Fibroblast of skin of left biceps (primary cell): ENCODE results near the gene UBL3.

Experiments used
- DNase-seq, 2 experiments: peaks; one replicate each; pipeline ENCODE4 v3.0.0-alpha.2; 2013; ENCODE audit warnings: low read depth in 2 of 2

The UBL3 gene

DNA sequence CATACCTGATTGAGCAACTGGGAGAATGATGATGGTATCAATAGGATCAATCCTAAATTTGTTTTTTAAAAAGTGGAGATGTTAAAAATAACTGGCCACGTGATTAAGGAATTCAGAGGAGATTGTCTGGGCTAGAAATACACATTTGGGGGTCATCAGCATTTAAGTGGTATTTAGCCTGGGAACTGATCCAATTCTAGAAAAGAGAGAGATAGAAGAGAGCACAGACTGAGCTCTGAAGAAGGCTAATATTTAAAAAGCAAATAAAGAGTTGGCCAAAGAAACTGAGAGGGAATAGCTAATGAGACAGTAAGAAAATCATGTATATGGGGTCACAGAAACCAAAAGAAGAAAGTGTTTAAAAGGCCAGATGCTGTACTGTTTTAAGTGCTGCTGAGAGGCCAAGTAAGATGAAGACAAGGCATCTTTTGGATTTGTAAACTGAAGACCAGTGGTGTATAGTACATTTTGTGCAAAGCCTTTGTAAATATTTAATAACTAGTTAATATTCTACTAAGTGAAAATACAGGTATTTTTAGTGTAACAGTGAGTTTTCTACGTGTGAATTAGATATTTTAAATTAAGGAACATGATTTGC is 40.2 kb downstream of the UBL3 start:
- no peak for DNase-seq

DNA sequence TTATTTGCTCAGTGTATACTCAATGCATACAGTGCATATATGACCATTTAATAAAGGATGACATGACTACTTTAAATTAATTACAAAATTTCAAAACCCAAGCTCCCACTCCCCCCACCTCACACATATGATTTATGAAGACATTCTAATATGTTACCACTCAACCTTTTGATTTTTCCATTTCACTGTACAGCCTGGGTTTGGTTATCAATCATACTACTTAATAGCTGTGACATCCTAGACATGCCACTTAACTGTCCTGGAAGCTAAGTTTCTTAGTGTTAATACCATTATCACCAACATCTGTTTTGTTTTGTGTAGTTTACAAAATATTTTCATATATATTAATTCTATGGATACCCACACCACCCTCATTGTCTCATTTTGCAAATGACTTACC is 42.2 kb downstream of the UBL3 start:
- DNase-seq = no peak

DNA sequence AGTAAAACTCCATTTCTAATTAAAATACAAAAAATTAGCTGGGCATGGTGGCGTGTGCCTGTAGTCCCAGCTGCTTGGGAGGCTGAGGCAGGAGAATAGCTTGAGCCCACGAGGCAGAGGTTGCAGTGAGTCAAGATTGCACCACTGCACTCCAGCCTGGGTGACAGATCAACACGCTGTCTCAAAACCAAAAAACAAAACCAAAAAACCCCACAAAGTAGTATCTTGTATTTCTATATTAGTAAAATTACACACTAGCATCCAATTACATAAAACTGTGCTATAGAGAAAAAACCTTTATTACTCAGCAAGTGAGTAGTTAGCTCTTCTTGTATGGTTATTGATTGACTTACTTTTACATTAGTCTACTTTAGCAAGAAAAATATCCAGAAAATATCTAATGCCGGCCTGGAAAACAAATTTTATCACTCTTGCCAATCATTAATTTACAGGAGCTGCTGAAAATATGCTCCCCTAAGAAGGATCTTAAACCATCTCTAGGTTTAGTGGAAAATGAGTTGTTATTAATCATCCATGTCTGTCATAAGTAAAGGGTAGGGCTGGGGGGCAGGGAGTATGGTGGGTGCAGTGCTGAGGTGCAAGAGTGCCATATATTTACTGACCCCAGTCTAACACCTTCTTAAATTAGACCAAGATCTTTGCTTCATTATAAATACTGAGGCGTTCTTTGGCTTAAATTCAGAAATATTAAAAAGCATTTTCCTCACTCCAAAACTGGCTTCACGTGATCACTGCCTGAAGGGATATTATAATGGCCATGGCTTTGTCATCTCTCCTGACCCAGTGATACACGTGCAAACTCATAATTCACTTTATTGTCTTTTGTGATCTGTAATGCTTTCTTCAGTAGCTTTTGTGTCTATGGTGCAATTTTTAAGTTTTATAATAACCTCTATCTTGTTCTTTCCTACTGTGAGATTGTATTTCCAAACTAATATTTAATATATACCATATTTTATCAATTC is 44.1 kb downstream of the UBL3 start:
- DNase-seq = no peak

GRCh38 chr13:29803221-29803620 is 47.2 kb downstream of the UBL3 start:
- DNase-seq = no peak

- no peak for DNase-seq
Measured at GRCh38 chr13:29802621-29803020, 47.8 kb downstream of the UBL3 start.

DNA sequence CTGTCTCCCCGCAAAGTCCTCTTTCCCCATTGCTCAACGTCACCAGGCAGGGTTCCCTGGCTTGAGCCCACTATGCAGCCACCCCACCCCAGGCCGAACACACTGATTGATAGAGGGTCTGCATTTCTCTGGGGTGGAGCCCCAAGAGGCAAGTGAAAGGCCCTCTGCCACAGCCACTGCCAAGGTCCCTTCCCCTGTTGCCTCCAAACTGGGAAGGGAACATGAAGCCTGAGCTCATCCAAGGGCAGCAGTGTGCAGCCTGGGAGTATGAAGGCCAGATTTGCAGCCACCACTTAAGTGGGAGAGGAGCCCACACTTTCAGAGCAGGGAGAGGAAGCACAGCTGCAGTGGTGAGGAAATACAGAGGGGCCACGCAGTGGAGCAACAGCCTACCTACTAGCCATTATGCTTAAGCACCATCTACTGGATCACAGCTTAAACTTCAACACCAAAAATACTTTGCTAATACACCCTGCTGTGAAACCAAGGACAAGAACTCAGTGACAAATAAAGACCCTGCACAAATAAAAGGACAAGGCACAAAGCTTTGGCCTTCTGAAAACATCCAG is 48.6 kb downstream of the UBL3 start:
- no peak for DNase-seq

- DNase-seq = no peak
Measured at GRCh38 chr13:29801102-29801501, 49.3 kb downstream of the UBL3 start.

- DNase-seq = no peak
Measured at GRCh38 chr13:29800687-29801086, 49.7 kb downstream of the UBL3 start.

DNA sequence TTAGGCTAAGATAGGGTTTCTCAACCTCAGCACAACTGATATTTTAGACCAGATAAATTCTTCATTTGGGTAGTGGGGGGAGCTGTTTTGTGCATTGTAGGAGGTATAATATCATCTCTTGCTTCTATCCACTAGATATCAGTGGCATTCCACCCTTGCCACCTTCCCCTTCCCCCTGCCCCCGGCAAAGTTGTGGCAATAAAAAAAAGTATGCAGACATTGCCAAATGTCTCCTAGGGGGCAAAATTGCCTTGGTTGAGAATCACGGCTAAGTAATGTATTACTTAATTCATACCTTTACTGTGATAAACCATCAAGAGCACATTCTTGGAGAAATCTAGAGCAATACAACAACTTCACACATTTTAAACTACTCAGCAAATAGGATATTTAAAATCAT is 51.4 kb downstream of the UBL3 start:
- DNase-seq = no peak

DNA sequence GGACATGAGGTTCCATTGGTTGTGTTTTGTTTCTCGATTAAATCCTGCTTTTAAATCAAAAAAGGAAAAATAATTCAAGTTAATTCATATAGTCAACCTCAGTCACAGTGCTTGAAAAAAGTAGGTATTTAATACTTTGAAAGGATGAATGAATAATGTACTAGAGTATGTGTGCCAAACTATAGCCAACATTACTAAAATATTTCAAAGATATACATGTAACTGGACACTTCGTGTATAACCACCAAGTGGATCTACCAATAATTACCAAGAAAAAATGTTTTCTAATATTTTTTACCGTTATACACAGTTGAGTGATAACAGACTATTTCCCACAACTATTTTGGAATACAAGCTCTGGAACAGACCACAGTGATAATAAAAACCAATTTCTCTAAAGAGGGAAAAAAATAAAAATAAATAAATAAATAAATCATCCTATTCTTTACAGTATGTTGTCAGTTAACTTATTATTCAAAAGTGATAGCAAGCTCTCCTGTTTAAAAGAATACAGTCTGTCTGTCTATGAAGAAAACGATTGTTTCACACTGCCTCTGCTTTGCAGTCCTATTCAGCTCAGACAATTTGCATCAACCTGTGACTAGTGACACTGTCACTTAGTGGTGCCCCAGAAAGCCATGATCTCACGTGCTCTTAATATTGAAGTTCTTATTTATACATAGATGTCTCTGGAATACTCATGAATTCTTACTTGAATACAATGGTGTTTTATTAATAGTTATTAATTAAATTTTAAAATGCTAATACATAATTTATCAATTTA is 58.2 kb downstream of the UBL3 start:
- peak; percentile 21 to 24 for DNase-seq

GRCh38 chr13:29791508-29791907 is 58.9 kb downstream of the UBL3 start:
- no peak for DNase-seq

DNA sequence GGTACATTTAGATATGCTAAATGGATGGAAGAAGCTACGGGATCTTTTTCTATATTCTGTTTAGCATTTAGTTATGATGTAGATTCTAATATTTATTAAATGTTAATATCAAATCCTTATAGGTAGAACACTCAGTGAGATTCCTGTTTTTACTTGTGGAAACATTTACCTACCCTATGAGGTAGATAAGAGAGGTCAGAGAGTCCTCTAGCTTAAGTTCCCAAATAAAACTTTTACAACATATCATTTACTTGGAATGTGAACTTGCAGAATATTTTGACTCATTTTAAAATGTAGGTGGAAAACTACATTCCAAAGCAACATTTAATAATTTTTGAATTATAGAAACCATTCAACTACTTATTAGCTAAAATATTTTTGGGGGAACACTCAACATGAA is 63.7 kb downstream of the UBL3 start:
- no peak for DNase-seq

DNA sequence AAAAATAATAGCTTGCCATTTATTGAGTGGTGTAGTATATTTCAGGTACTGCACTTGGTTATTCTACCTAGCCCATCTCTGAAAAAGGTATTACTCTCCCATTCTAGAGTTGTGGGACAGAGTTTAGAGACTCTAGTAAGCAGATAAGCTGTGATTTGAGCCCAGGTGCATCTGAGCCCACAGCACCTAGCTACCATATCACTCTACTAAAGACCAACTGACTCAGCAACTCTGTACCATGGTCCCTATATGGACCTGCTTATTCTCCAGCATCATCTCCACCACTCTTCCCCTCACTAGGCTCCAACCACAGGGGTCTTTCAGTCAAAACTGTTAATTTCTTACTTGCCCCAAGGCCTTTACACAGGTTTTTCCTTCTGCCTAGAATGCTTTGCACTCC is 64.4 kb downstream of the UBL3 start:
- no peak for DNase-seq

GRCh38 chr13:29782798-29783197 is 67.6 kb downstream of the UBL3 start:
- DNase-seq = no peak

DNA sequence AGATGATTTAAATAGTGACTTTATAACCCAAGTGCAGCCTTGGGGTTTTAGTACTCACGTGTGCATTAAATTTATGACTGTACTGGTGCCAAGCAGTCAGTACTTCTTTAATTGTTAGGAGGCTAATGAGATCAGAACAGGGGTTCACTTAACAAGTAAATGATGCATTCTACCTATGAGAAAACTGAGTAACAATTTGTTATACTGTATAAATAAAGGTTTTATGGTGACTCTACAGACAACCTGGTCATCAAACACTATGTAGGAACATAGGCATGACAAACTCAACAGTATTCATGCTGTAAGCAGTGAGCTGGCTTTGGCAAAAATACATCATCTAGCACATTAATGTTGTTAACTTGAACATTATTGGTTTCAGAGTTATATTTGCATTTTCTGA is 75.6 kb downstream of the UBL3 start:
- DNase-seq = no peak

- DNase-seq = peak in 1 of 2 experiments; percentile 10
Measured at GRCh38 chr13:29771247-29771646, 79.2 kb downstream of the UBL3 start.

- no peak for DNase-seq
Measured at GRCh38 chr13:29767006-29767405, 83.4 kb downstream of the UBL3 start.

GRCh38 chr13:29763436-29764180 is 86.8 kb downstream of the UBL3 start:
- DNase-seq = no peak

DNA sequence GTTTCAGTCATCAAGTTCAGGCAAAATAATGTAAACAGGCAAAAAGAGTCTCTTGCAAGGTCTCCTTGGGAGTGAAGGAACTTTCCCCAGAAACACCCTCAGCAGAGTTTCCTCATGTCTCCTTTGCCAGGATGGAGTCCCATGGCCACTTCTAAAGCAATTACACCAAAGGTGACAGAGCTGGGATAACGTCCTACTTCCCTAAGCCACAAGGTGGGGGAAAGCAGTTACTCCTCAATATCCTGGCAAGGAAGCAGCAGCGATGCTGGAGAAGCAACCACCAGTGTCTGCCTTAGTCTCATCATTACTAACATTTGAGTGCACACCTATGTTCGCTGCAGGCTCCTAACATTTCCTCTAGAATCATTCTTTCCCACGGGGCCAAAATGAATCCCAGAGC is 88.6 kb downstream of the UBL3 start:
- no peak for DNase-seq

- no peak for DNase-seq
Measured at GRCh38 chr13:29761160-29761559, 89.3 kb downstream of the UBL3 start.

DNA sequence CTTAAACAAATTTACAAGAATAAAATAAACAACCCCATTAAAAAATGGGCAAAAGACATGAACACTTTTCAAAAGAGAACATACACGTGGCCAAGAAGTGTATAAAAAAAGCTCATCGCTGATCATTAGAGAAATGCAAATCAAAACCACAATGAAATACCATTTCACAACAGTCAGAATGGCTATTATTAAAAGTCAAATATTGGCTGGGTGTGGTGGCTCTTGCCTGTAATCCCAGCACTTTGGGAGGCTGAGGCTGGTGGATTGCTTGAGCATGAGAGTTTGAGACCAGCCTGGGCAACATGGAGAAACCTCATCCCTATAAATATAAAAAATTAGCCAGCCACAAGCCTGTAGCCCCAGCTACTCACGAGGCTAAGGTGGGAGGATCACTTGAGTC is 89.9 kb downstream of the UBL3 start:
- DNase-seq = no peak
